CD14-positive monocyte (primary cell): ENCODE data around the gene NLGN1. TPM values are rescaled to one million over a fixed set of nuclear protein-coding genes. Genes with fewer than 3 reads are reported as not detected.

Source experiments
- DNase-seq, 3 donors: peaks; one replicate each; pipeline ENCODE4 v3.0.0-alpha.2; 2011 to 2022
- H2AFZ ChIP-seq: 2 replicates; pipeline ENCODE4 v1.6.0; 2012; ENCODE audit warnings: mild to moderate bottlenecking, low read depth, low read length, inconsistent platforms; ENCODE audit not compliant: insufficient read depth, poor library complexity, severe bottlenecking
- H3K27ac ChIP-seq, 2 donors: 1 replicate in 1 of 2; 2 replicates in 1 of 2; pipeline ENCODE4 v1.5.1; 2012 to 2013; ENCODE audit warnings: low read length in 2 of 2, control low read depth in 1 of 2, inconsistent platforms in 1 of 2, low read depth in 1 of 2, mild to moderate bottlenecking in 1 of 2
- H3K27me3 ChIP-seq, 2 donors: one replicate each; pipeline versions ENCODE4 v1.6.0 to v1.6.1; 2011 to 2013; ENCODE audit warnings: low read length in 2 of 2; ENCODE audit not compliant: control insufficient read depth in 2 of 2, insufficient read depth in 2 of 2
- H3K36me3 ChIP-seq, 2 donors: replicated peaks in 1 of 2; 1 replicate in 1 of 2; 2 replicates in 1 of 2; pipeline versions ENCODE4 v1.5.1 to v1.6.1; 2012 to 2013; ENCODE audit warnings: low read length in 2 of 2, control low read depth in 1 of 2, inconsistent platforms in 1 of 2, mild to moderate bottlenecking in 1 of 2; ENCODE audit not compliant: insufficient read depth in 2 of 2, control insufficient read depth in 1 of 2
- H3K4me1 ChIP-seq, 2 donors: 1 replicate in 1 of 2; 2 replicates in 1 of 2; pipeline versions ENCODE4 v1.5.1 to v1.6.1; 2012 to 2013; ENCODE audit warnings: low read length in 2 of 2, control low read depth in 1 of 2, inconsistent platforms in 1 of 2, mild to moderate bottlenecking in 1 of 2, moderate library complexity in 1 of 2; ENCODE audit not compliant: insufficient read depth in 2 of 2, control insufficient read depth in 1 of 2
- H3K4me2 ChIP-seq: replicated peaks from 2 replicates; pipeline ENCODE3; 2012; ENCODE audit warnings: low read length, moderate library complexity, mild to moderate bottlenecking; ENCODE audit not compliant: poor library complexity, severe bottlenecking; ENCODE audit errors: extremely low read depth
- H3K4me3 ChIP-seq, 3 experiments: fragments of 200-600 bp in 1 of 3; sonication (generic) in 1 of 3; replicated peaks in 1 of 3; 1 replicate in 2 of 3; 2 replicates in 1 of 3; pipeline ENCODE4 v1.5.1; 2011 to 2013; ENCODE audit warnings: low read length in 3 of 3, mild to moderate bottlenecking in 3 of 3, control low read depth in 2 of 3, low read depth in 2 of 3, inconsistent platforms in 1 of 3, moderate library complexity in 1 of 3
- H3K79me2 ChIP-seq: 2 replicates; pipeline ENCODE4 v1.6.0; 2012; ENCODE audit warnings: mild to moderate bottlenecking, control low read depth, inconsistent platforms, low read length, moderate library complexity; ENCODE audit not compliant: insufficient read depth
- H3K9ac ChIP-seq: 2 replicates; pipeline ENCODE4 v1.6.0; 2017; ENCODE audit warnings: low read length, mild to moderate bottlenecking; ENCODE audit not compliant: insufficient read depth, poor library complexity, severe bottlenecking
- H3K9me3 ChIP-seq, 2 donors: replicated peaks in 1 of 2; 1 replicate in 1 of 2; 2 replicates in 1 of 2; pipeline versions ENCODE4 v1.5.1 to v1.6.1; 2012 to 2013; ENCODE audit warnings: low read length in 2 of 2, control low read depth in 1 of 2; ENCODE audit not compliant: control insufficient read depth in 1 of 2, insufficient read depth in 1 of 2
- H4K20me1 ChIP-seq: 2 replicates; pipeline ENCODE4 v1.6.0; 2012; ENCODE audit warnings: mild to moderate bottlenecking, low read length, control low read depth, moderate library complexity; ENCODE audit not compliant: insufficient read depth
- H3K27ac Mint-ChIP-seq, 7 donors: one replicate each; pipeline ENCODE4 v1.8.0; 2020; ENCODE audit warnings: mild to moderate bottlenecking in 7 of 7, mixed read lengths in 7 of 7, moderate library complexity in 6 of 7, inconsistent platforms in 2 of 7
- H3K27me3 Mint-ChIP-seq, 3 donors: one replicate each; pipeline ENCODE4 v1.8.0; 2021 to 2022; ENCODE audit warnings: low read depth in 3 of 3, mild to moderate bottlenecking in 3 of 3, mixed read lengths in 3 of 3, moderate library complexity in 3 of 3, inconsistent platforms in 1 of 3
- H3K36me3 Mint-ChIP-seq, 2 donors: one replicate each; pipeline ENCODE4 v1.8.0; 2020; ENCODE audit warnings: mixed read lengths in 2 of 2, inconsistent platforms in 1 of 2, mild to moderate bottlenecking in 1 of 2
- H3K4me1 Mint-ChIP-seq: one replicate; pipeline ENCODE4 v1.8.0; 2020; ENCODE audit warnings: mild to moderate bottlenecking, mixed read lengths
- H3K4me3 Mint-ChIP-seq, 2 donors: one replicate each; pipeline ENCODE4 v1.8.0; 2020; ENCODE audit warnings: mild to moderate bottlenecking in 2 of 2, mixed read lengths in 2 of 2, moderate library complexity in 1 of 2
- H3K9me3 Mint-ChIP-seq, 7 donors: one replicate each; pipeline ENCODE4 v1.8.0; 2020 to 2022; ENCODE audit warnings: mixed read lengths in 7 of 7, mild to moderate bottlenecking in 6 of 7, moderate library complexity in 6 of 7, inconsistent platforms in 2 of 7
- WGBS: methylation state at CpG from one replicate; pipeline ENCODE4 v1.1.5; 2013; ENCODE audit warnings: missing lambda C conversion rate; ENCODE audit not compliant: insufficient coverage; 5-methylcytosine and 5-hydroxymethylcytosine counted together
- intact Hi-C, 2 donors: fragments of 100-400 bp; cut with micrococcal nuclease; formaldehyde crosslinking; loops; one replicate each; pipeline versions ENCODE4 v1.15.0 to v1.15.1; 2023
- polyA plus RNA-seq, 3 donors: library from polyadenylated mRNA; depleted of rRNA in 1 of 3; unstranded in 2 of 3; stranded (reverse) in 1 of 3; fragments of 300-500 nt in 2 of 3; fragments of >200 nt in 1 of 3; fragmentation: Illumina TruSeq in 2 of 3; gene quantifications; 1 replicate in 2 of 3; 2 replicates in 1 of 3; pipeline ENCODE4 v1.2.3, GENCODE V29; 2012 to 2021
- TF ChIP-seq, protein P1 (sequence below): fragments of 200-600 bp; IDR thresholded peaks from one replicate; pipeline ENCODE4 v1.8.0; 2022; ENCODE audit warnings: antibody characterized with exemption, mild to moderate bottlenecking

NLGN1 gene
- polyA plus RNA-seq, 3 donors, result not detected

DNA sequence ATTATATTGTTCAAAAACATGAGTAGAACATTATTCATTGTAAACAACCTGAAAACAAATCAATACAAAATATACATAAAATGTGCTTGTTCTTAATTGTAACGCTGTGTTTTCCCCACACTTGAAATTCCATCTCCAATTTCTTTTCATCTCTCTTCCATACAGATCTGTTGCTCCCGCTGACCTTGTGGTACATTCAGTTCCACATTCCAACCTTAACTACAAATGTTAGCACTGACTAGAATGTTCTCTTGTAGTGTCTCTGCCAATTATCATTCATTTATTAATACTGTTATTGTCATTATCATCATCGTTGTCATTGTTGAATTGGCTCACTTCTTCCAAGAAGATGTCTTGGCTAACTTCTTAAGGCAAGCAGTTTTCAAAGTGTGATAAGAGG lies 65.7 kb downstream of the NLGN1 start:
- Mint-ChIP-seq H3K36me3 (no peaks in the 10 kb centered on the region), H3K9me3 (peaks cover 0 to 1% (median 0%) of the 10 kb centered on the region in 7 donors), H3K27ac (no peak overlapping the region), H3K4me1 (no peaks in the 10 kb centered on the region), H3K4me3 (no peak overlapping the region), H3K27me3 (no peaks in the 10 kb centered on the region)
- no peak overlapping the region for H3K27ac ChIP-seq
- H3K9ac ChIP-seq, result no peak overlapping the region
- WGBS, result 100% methylated on average over 2 of the region's 3 CpGs
- H3K36me3 ChIP-seq, result no peaks in the 10 kb centered on the region
- no peak overlapping the region for H2AFZ ChIP-seq
- no peaks in the 10 kb centered on the region for H4K20me1 ChIP-seq
- no peaks in the 10 kb centered on the region for H3K79me2 ChIP-seq
- H3K9me3 ChIP-seq, result no peaks in the 10 kb centered on the region
- DNase-seq, result no peak
- H3K4me2 ChIP-seq, result no peak overlapping the region
- no peaks in the 10 kb centered on the region for H3K4me1 ChIP-seq
- no peak overlapping the region for H3K4me3 ChIP-seq
- intact Hi-C loops, result no loop called here
- TF ChIP-seq, protein P1, sequence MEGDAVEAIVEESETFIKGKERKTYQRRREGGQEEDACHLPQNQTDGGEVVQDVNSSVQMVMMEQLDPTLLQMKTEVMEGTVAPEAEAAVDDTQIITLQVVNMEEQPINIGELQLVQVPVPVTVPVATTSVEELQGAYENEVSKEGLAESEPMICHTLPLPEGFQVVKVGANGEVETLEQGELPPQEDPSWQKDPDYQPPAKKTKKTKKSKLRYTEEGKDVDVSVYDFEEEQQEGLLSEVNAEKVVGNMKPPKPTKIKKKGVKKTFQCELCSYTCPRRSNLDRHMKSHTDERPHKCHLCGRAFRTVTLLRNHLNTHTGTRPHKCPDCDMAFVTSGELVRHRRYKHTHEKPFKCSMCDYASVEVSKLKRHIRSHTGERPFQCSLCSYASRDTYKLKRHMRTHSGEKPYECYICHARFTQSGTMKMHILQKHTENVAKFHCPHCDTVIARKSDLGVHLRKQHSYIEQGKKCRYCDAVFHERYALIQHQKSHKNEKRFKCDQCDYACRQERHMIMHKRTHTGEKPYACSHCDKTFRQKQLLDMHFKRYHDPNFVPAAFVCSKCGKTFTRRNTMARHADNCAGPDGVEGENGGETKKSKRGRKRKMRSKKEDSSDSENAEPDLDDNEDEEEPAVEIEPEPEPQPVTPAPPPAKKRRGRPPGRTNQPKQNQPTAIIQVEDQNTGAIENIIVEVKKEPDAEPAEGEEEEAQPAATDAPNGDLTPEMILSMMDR, result no peak
- H3K27me3 ChIP-seq, result no peaks in the 10 kb centered on the region

DNA sequence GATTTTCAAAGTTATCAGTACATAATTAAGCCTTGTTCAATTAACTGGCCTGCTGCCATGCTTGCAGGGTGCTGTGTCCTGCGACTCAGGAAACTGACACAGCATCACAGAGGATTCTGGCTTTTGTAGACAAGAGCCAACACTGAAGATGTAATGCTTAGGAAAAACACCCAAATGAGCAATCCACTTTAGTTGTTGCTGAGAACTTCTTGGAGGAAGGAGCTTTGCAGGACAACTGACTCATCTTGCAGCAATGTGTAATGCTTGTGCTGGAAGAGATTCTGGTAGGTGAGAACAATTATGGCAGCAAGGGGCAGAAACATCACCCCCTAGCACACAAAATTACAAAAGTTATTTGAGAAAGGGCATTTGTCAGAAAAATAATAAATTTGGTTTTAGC lies 67.6 kb downstream of the NLGN1 start:
- Mint-ChIP-seq H3K9me3 (peaks cover 0 to 1% (median 0%) of the 10 kb centered on the region in 7 donors), H3K4me1 (no peaks in the 10 kb centered on the region), H3K4me3 (no peak overlapping the region), H3K27me3 (no peaks in the 10 kb centered on the region), H3K36me3 (no peaks in the 10 kb centered on the region), H3K27ac (no peak overlapping the region)
- TF ChIP-seq, protein P1, result no peak
- Histone ChIP-seq H3K79me2 (no peaks in the 10 kb centered on the region), H3K9ac (no peak overlapping the region), H3K4me3 (no peak overlapping the region), H3K27ac (no peak overlapping the region), H3K27me3 (no peaks in the 10 kb centered on the region), H2AFZ (no peak overlapping the region), H3K4me1 (no peaks in the 10 kb centered on the region), H4K20me1 (no peaks in the 10 kb centered on the region), H3K4me2 (no peak overlapping the region), H3K9me3 (no peaks in the 10 kb centered on the region), H3K36me3 (no peaks in the 10 kb centered on the region)
- intact Hi-C loops, result no loop called here
- no peak for DNase-seq
- 67% methylated on average over 1 of the region's 1 CpG for WGBS
